Measurements from ENCODE around the gene ZNRD2.

ZNRD2 gene

GRCh38 chr11:65621460-65621859 lies 51.2 kb downstream of the ZNRD2 start:
- no peak for DNase-seq (ENCODE audit: extremely low read depth in 1 of 2, low read depth in 1 of 2)
